PC-3 (cell line): ENCODE data around the gene SRD5A2. TPM values are rescaled to one million over a fixed set of nuclear protein-coding genes. Genes with fewer than 3 reads are reported as not detected.

Experiments used
- ATAC-seq: fragments of 200-7000 bp; cut with Tn5 transposase; 2 replicates; pipeline ENCODE4 v1.9.1; 2020; ENCODE audit warnings: mild to moderate bottlenecking, moderate library complexity
- BruUV-seq: library from RNA; stranded (reverse); fragments of 400-500 nt; replicated peaks from 2 replicates; lab custom pipeline; 2021; lab: Mats Ljungman, UMichigan
- CTCF ChIA-PET: fragments of 300-600 bp; sonication (Branson Sonifier 250); formaldehyde crosslinking; loops from one replicate; lab custom pipeline; 2022; ENCODE audit warnings: antibody characterized with exemption; lab: Charles Lee
- POLR2A ChIA-PET: fragments of 300-600 bp; sonication (Branson Sonifier 250); formaldehyde crosslinking; loops from one replicate; lab custom pipeline; 2022; ENCODE audit warnings: antibody characterized with exemption; ENCODE audit not compliant: unreplicated experiment; lab: Charles Lee
- DNase-seq: peaks from one replicate; pipeline ENCODE4 v3.0.0-alpha.2; 2015
- H2AFZ ChIP-seq: fragments of 300-600 bp; sonication (generic); 2 replicates; pipeline ENCODE4 v1.6.0; 2016; ENCODE audit warnings: antibody characterized with exemption, low read length
- H3F3A ChIP-seq: fragments of 300-600 bp; sonication (generic); one replicate; pipeline ENCODE4 v1.6.0; 2017; ENCODE audit warnings: antibody characterized with exemption, low read length, control low read depth, mild to moderate bottlenecking; ENCODE audit not compliant: unreplicated experiment
- H3K27ac ChIP-seq: fragments of 300-600 bp; sonication (generic); 2 replicates; pipeline ENCODE4 v1.5.1; 2016; ENCODE audit warnings: mild to moderate bottlenecking, low read length
- H3K27me3 ChIP-seq: fragments of 300-600 bp; sonication (generic); 2 replicates; pipeline ENCODE4 v1.6.1; 2016; ENCODE audit warnings: low read length, mixed read lengths
- H3K36me3 ChIP-seq: fragments of 300-600 bp; sonication (generic); 2 replicates; pipeline ENCODE4 v1.6.1; 2016; ENCODE audit warnings: low read depth, mixed run types, low read length, mixed read lengths
- H3K4me1 ChIP-seq: fragments of 300-600 bp; sonication (generic); 2 replicates; pipeline ENCODE4 v1.5.1; 2016; ENCODE audit warnings: low read length; ENCODE audit not compliant: insufficient read depth
- H3K4me2 ChIP-seq: fragments of 300-600 bp; sonication (generic); 2 replicates; pipeline ENCODE4 v1.6.0; 2016; ENCODE audit warnings: low read length
- H3K4me3 ChIP-seq: fragments of 300-600 bp; sonication (generic); 2 replicates; pipeline ENCODE4 v1.5.1; 2016; ENCODE audit warnings: mild to moderate bottlenecking, low read length, mixed read lengths
- H3K79me2 ChIP-seq: fragments of 300-600 bp; sonication (generic); 2 replicates; pipeline ENCODE4 v1.6.1; 2017; ENCODE audit warnings: low read length, mixed read lengths
- H3K9ac ChIP-seq: fragments of 300-600 bp; sonication (generic); 2 replicates; pipeline ENCODE4 v1.6.0; 2016; ENCODE audit warnings: mild to moderate bottlenecking, low read length
- H3K9me2 ChIP-seq: fragments of 300-600 bp; sonication (generic); replicated peaks from 2 replicates; pipeline ENCODE4 v1.6.1; 2016; ENCODE audit warnings: mixed run types, low read length, mixed read lengths
- H3K9me3 ChIP-seq: fragments of 300-600 bp; sonication (generic); 2 replicates; pipeline ENCODE4 v1.6.1; 2016; ENCODE audit warnings: low read length, mixed read lengths
- H4K20me1 ChIP-seq: fragments of 300-600 bp; sonication (generic); 2 replicates; pipeline ENCODE4 v1.6.1; 2016; ENCODE audit warnings: low read length, mixed read lengths
- CTCF ChIP-seq: fragments of 300-600 bp; sonication (generic); conservative IDR thresholded peaks from 2 replicates; pipeline ENCODE4 v1.5.1; 2017; ENCODE audit warnings: antibody characterized with exemption, low read depth, mild to moderate bottlenecking, low read length
- EZH2 ChIP-seq: fragments of 300-600 bp; sonication (generic); IDR thresholded peaks from one replicate; pipeline ENCODE4 v1.6.1; 2017; ENCODE audit warnings: antibody characterized with exemption, mild to moderate bottlenecking, low read length; ENCODE audit not compliant: unreplicated experiment
- EZH2phosphoT487 ChIP-seq: fragments of 300-600 bp; sonication (generic); IDR thresholded peaks from 2 replicates; pipeline ENCODE4 v1.6.1; 2018; ENCODE audit warnings: mild to moderate bottlenecking, antibody characterized with exemption, low read length, borderline replicate concordance
- intact Hi-C: fragments of 100-400 bp; cut with micrococcal nuclease; formaldehyde crosslinking; loops from 2 replicates; pipeline ENCODE4 v1.9.0; 2023
- total RNA-seq: library from RNA; depleted of rRNA; stranded (reverse); fragments of >200 nt; gene quantifications from 2 replicates; pipeline ENCODE4 v1.2.3, GENCODE V29; 2014

The SRD5A2 gene
- total RNA-seq, 1 experiment from 2014 or later = 0.07 TPM

GRCh38 chr2:31578316-31578715 is 2.4 kb downstream of the SRD5A2 start:
- no peaks in the 10 kb centered on the region for H3K4me1 ChIP-seq
- POLR2A ChIA-PET = no interaction called here
- H3K27ac ChIP-seq = no peak overlapping the region
- ATAC-seq = no peak
- H3K9me3 ChIP-seq = no peaks in the 10 kb centered on the region
- no peak overlapping the region for H2AFZ ChIP-seq
- no peaks in the 10 kb centered on the region for H4K20me1 ChIP-seq
- no peak overlapping the region for H3K4me2 ChIP-seq
- no peak overlapping the region for H3K9ac ChIP-seq
- CTCF ChIA-PET = no interaction called here
- no peaks in the 10 kb centered on the region for H3K9me2 ChIP-seq
- BruUV-seq = no TSS peak
- TF ChIP-seq CTCF (no peak), EZH2 (no peak), EZH2phosphoT487 (no peak)
- no peaks in the 10 kb centered on the region for H3K79me2 ChIP-seq
- no peak overlapping the region for H3K4me3 ChIP-seq
- no peaks in the 10 kb centered on the region for H3F3A ChIP-seq
- no peaks in the 10 kb centered on the region for H3K36me3 ChIP-seq
- intact Hi-C loops = no loop called here
- peaks cover 28% of the 10 kb centered on the region for H3K27me3 ChIP-seq
- DNase-seq = peak; percentile 50

GRCh38 chr2:31577143-31577542 is 3.6 kb downstream of the SRD5A2 start:
- ChIA-PET CTCF (no interaction called here), POLR2A (no interaction called here)
- intact Hi-C loops = no loop called here
- Histone ChIP-seq H3K27ac (no peak overlapping the region), H2AFZ (no peak overlapping the region), H3K9ac (no peak overlapping the region), H4K20me1 (no peaks in the 10 kb centered on the region), H3K79me2 (no peaks in the 10 kb centered on the region), H3K9me2 (no peaks in the 10 kb centered on the region), H3F3A (no peaks in the 10 kb centered on the region), H3K36me3 (no peaks in the 10 kb centered on the region), H3K4me1 (no peaks in the 10 kb centered on the region), H3K4me2 (no peak overlapping the region), H3K27me3 (peaks cover 26% of the 10 kb centered on the region), H3K4me3 (no peak overlapping the region), H3K9me3 (no peaks in the 10 kb centered on the region)
- no peak for DNase-seq
- no peak for ATAC-seq
- no peak for TF ChIP-seq EZH2
- no peak for TF ChIP-seq CTCF
- no peak for TF ChIP-seq EZH2phosphoT487
- BruUV-seq = no TSS peak

GRCh38 chr2:31568585-31569201 is 12.0 kb downstream of the SRD5A2 start:
- Histone ChIP-seq H3K4me1 (0 out of 2 replicates have a peak, but pooled peaks cover under 1% of the 10 kb centered on the region), H3K9me3 (no peaks in the 10 kb centered on the region), H3K9me2 (no peaks in the 10 kb centered on the region), H3F3A (no peaks in the 10 kb centered on the region), H3K4me3 (no peak overlapping the region), H3K36me3 (no peaks in the 10 kb centered on the region), H3K79me2 (no peaks in the 10 kb centered on the region), H4K20me1 (no peaks in the 10 kb centered on the region), H3K4me2 (no peak overlapping the region), H3K27ac (no peak overlapping the region), H2AFZ (no peak overlapping the region), H3K27me3 (no peaks in the 10 kb centered on the region), H3K9ac (no peak overlapping the region)
- ChIA-PET CTCF (no interaction called here), POLR2A (no interaction called here)
- intact Hi-C loops = no loop called here
- TF ChIP-seq EZH2 (no peak), CTCF (no peak), EZH2phosphoT487 (no peak)
- BruUV-seq = no TSS peak
- ATAC-seq = no peak
- no peak for DNase-seq
